Activated T-helper 1 cell treated with anti-CD3 and anti-CD28 coated beads, Interleukin-2, amount 50 U/mL, for 16 hours (primary cell): Measurements from ENCODE around the gene LTB.

ENCODE experiments used
- DNase-seq, 2 donors: peaks; one replicate each; pipeline ENCODE4 v3.0.0-alpha.2; 2020; ENCODE audit warnings: low read depth in 1 of 2, low spot score in 1 of 2

Gene LTB

GRCh38 chr6:31531771-31532643 lies 50.2 kb downstream of the LTB start:
- DNase-seq = no peak

DNA sequence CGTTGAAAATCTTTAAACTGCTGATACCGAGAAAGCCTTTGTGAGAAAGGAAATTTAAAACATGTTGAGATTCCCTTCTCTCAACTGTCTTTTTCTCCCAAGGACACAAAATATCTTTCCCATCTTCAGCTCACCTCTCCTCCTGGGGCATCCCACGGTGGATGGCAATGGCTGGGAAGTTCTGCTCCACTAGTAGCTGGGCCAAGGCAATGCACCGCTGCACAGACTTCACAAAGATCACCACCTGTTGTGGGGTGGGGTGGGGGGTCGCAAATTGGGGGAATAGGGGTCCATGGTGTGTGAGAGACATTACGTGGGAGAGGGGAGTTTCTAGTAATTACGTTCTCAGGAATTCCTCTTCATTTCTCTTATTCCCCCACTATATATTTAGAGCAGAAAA lies 51.1 kb downstream of the LTB start:
- DNase-seq = no peak

- no peak for DNase-seq
These were observed 51.6 kb downstream of the LTB start for GRCh38 chr6:31530659-31531058.
